HT1080 (cell line): ENCODE results near the gene TMEM54. TPM values are rescaled to one million over a fixed set of nuclear protein-coding genes. Genes with fewer than 3 reads are reported as not detected.

Experiments used
- DNase-seq: peaks from one replicate; pipeline ENCODE4 v3.0.0-alpha.2; 2015; ENCODE audit warnings: low read depth
- total RNA-seq: library from RNA; depleted of rRNA; stranded (reverse); fragments of >200 nt; shearing (Covaris generic); gene quantifications from 2 replicates; pipeline ENCODE4 v1.2.3, GENCODE V29; 2014; rRNA removed

The TMEM54 gene
- total RNA-seq, 1 experiment from 2014 or later: 47.4 TPM

GRCh38 chr1:32864375-32865019 is 36.7 kb downstream of the TMEM54 start:
- DNase-seq: no peak

- DNase-seq: no peak
Measured at GRCh38 chr1:32863881-32864245, 37.3 kb downstream of the TMEM54 start.

- DNase-seq: no peak
Measured at GRCh38 chr1:32863218-32863880, 37.8 kb downstream of the TMEM54 start.

- no peak for DNase-seq
Measured at GRCh38 chr1:32861904-32862695, 39.1 kb downstream of the TMEM54 start.

GRCh38 chr1:32860566-32860965 is 40.6 kb downstream of the TMEM54 start:
- no peak for DNase-seq

- DNase-seq: no peak
Measured at GRCh38 chr1:32859915-32860314, 41.3 kb downstream of the TMEM54 start.

GRCh38 chr1:32858791-32859190 is 42.4 kb downstream of the TMEM54 start:
- no peak for DNase-seq

GRCh38 chr1:32858136-32858535 is 43.1 kb downstream of the TMEM54 start:
- DNase-seq: no peak

GRCh38 chr1:32855861-32856617 is 45.1 kb downstream of the TMEM54 start:
- no peak for DNase-seq

- DNase-seq: no peak
Measured at GRCh38 chr1:32848354-32849063, 52.7 kb downstream of the TMEM54 start.

Other genes starting within 250 kb of the TMEM54 start
- gene SYNC, start 198.6 kb downstream of the TMEM54 start, total RNA-seq: 3.2 and 4.8 TPM in 2 replicates
- gene YARS1, start 84.0 kb downstream of the TMEM54 start, total RNA-seq: 165 and 185 TPM in 2 replicates
- 16.8 TPM in 2 replicates for gene S100PBP, start 83.7 kb downstream of the TMEM54 start, total RNA-seq
- 1.4 TPM in 1 of 2 replicates, not detected in the other for gene FNDC5, start 30.5 kb downstream of the TMEM54 start, total RNA-seq
- not detected in 2 replicates for gene HPCA, start 14.9 kb downstream of the TMEM54 start, total RNA-seq
- gene RNF19B, start 63.4 kb upstream of the TMEM54 start, total RNA-seq: 21.2 and 27.0 TPM in 2 replicates
- 168 and 183 TPM in 2 replicates for gene AK2, start 135.5 kb upstream of the TMEM54 start, total RNA-seq
- gene AZIN2, start 179.8 kb upstream of the TMEM54 start, total RNA-seq: 2.3 and 5.5 TPM in 2 replicates